ENCODE measurements around the gene FYN. TPM values are rescaled to one million over a fixed set of nuclear protein-coding genes. Genes with fewer than 3 reads are reported as not detected.
A peak's percentile ranks its signal among the peaks of the same experiment; 100 is the strongest.
"Not testable (repeated sequence)": the region's sequence is repeated elsewhere in the genome, so short reads cannot be mapped to it uniquely, and the experiment has no call there.

Gene FYN
- total RNA-seq, 1 experiment from 2014 or later: 60.6 TPM

GRCh38 chr6:111681860-111682259, 191.4 kb downstream of the FYN start:
- in situ Hi-C loops (cut with HindIII; ENCODE audit: low pct_unique_long_range_greater_than_20kb, low sequenced_read_pairs): no loop called here
- DNase-seq (ENCODE audit: low read depth, low spot score): no peak

- in situ Hi-C loops (cut with HindIII; ENCODE audit: low pct_unique_long_range_greater_than_20kb, low sequenced_read_pairs); DNase-seq (ENCODE audit: low read depth, low spot score): not testable (repeated sequence)
Measured at GRCh38 chr6:111680811-111681609, 192.2 kb downstream of the FYN start.

GRCh38 chr6:111680015-111680712, 193.1 kb downstream of the FYN start:
- DNase-seq (ENCODE audit: low read depth, low spot score): no peak
- in situ Hi-C loops (cut with HindIII; ENCODE audit: low pct_unique_long_range_greater_than_20kb, low sequenced_read_pairs): no loop called here

GRCh38 chr6:111679126-111679858, 194.0 kb downstream of the FYN start:
- no peak for DNase-seq (ENCODE audit: low read depth, low spot score)
- in situ Hi-C loops (cut with HindIII; ENCODE audit: low pct_unique_long_range_greater_than_20kb, low sequenced_read_pairs): no loop called here

GRCh38 chr6:111677249-111677990, 195.8 kb downstream of the FYN start:
- in situ Hi-C loops (cut with HindIII; ENCODE audit: low pct_unique_long_range_greater_than_20kb, low sequenced_read_pairs): no loop called here
- no peak for DNase-seq (ENCODE audit: low read depth, low spot score)

GRCh38 chr6:111676383-111676782, 196.9 kb downstream of the FYN start:
- in situ Hi-C loops (cut with HindIII; ENCODE audit: low pct_unique_long_range_greater_than_20kb, low sequenced_read_pairs): no loop called here
- no peak for DNase-seq (ENCODE audit: low read depth, low spot score)

GRCh38 chr6:111674883-111675282, 198.4 kb downstream of the FYN start:
- DNase-seq (ENCODE audit: low read depth, low spot score): no peak
- in situ Hi-C loops (cut with HindIII; ENCODE audit: low pct_unique_long_range_greater_than_20kb, low sequenced_read_pairs): no loop called here

- in situ Hi-C loops (cut with HindIII; ENCODE audit: low pct_unique_long_range_greater_than_20kb, low sequenced_read_pairs): no loop called here
- no peak for DNase-seq (ENCODE audit: low read depth, low spot score)
Measured at GRCh38 chr6:111674413-111674812, 198.8 kb downstream of the FYN start.

GRCh38 chr6:111673937-111674336, 199.3 kb downstream of the FYN start:
- DNase-seq (ENCODE audit: low read depth, low spot score): no peak
- in situ Hi-C loops (cut with HindIII; ENCODE audit: low pct_unique_long_range_greater_than_20kb, low sequenced_read_pairs): no loop called here

- no peak for DNase-seq (ENCODE audit: low read depth, low spot score)
- in situ Hi-C loops (cut with HindIII; ENCODE audit: low pct_unique_long_range_greater_than_20kb, low sequenced_read_pairs): no loop called here
Measured at GRCh38 chr6:111673532-111673931, 199.7 kb downstream of the FYN start.

GRCh38 chr6:111672761-111673450, 200.3 kb downstream of the FYN start:
- in situ Hi-C loops (cut with HindIII; ENCODE audit: low pct_unique_long_range_greater_than_20kb, low sequenced_read_pairs): no loop called here

GRCh38 chr6:111669326-111669725, 203.9 kb downstream of the FYN start:
- no peak for DNase-seq (ENCODE audit: low read depth, low spot score)
- in situ Hi-C loops (cut with HindIII; ENCODE audit: low pct_unique_long_range_greater_than_20kb, low sequenced_read_pairs): no loop called here

More at GRCh38 chr6:111672761-111673450, 200.3 kb downstream of the FYN start:
- no peak for DNase-seq (ENCODE audit: low read depth, low spot score)

GRCh38 chr6:111668410-111668809, 204.8 kb downstream of the FYN start:
- in situ Hi-C loops (cut with HindIII; ENCODE audit: low pct_unique_long_range_greater_than_20kb, low sequenced_read_pairs): no loop called here
- peak; percentile 14 for DNase-seq (ENCODE audit: low read depth, low spot score)

- DNase-seq (ENCODE audit: low read depth, low spot score): no peak
- in situ Hi-C loops (cut with HindIII; ENCODE audit: low pct_unique_long_range_greater_than_20kb, low sequenced_read_pairs): no loop called here
Measured at GRCh38 chr6:111667931-111668330, 205.3 kb downstream of the FYN start.

GRCh38 chr6:111666847-111667246, 206.4 kb downstream of the FYN start:
- no peak for DNase-seq (ENCODE audit: low read depth, low spot score)
- in situ Hi-C loops (cut with HindIII; ENCODE audit: low pct_unique_long_range_greater_than_20kb, low sequenced_read_pairs): no loop called here

- DNase-seq (ENCODE audit: low read depth, low spot score): no peak
- in situ Hi-C loops (cut with HindIII; ENCODE audit: low pct_unique_long_range_greater_than_20kb, low sequenced_read_pairs): no loop called here
Measured at GRCh38 chr6:111664565-111665030, 208.7 kb downstream of the FYN start.
